GM18505 (cell line): ENCODE measurements around the gene ICOSLG.
A peak's percentile ranks its signal among the peaks of the same experiment; 100 is the strongest.
"Not testable (repeated sequence)": the region's sequence is repeated elsewhere in the genome, so short reads cannot be mapped to it uniquely, and the experiment has no call there.

ENCODE experiments used
- ATAC-seq: cut with Tn5 transposase; IDR thresholded peaks from one replicate; pipeline ENCODE4 v1.9.1; 2021; ENCODE audit not compliant: unreplicated experiment
- POLR2A ChIP-seq: IDR thresholded peaks from 4 replicates; pipeline ENCODE4 v1.6.1; 2011; ENCODE audit warnings: borderline replicate concordance; ENCODE audit not compliant: insufficient read depth, insufficient read length; ENCODE audit errors: extremely low read depth

ICOSLG gene

GRCh38 chr21:44207860-44208646 is 32.7 kb downstream of the ICOSLG start:
- not testable (repeated sequence) for ATAC-seq

- ATAC-seq = peak; percentile 54
These were observed 33.8 kb downstream of the ICOSLG start for GRCh38 chr21:44206698-44207676.

- not testable (repeated sequence) for ATAC-seq
These were observed 34.6 kb downstream of the ICOSLG start for GRCh38 chr21:44206187-44206586.

GRCh38 chr21:44202590-44203299 is 38.0 kb downstream of the ICOSLG start:
- ATAC-seq = not testable (repeated sequence)

GRCh38 chr21:44199997-44200396 is 40.7 kb downstream of the ICOSLG start:
- not testable (repeated sequence) for ATAC-seq

GRCh38 chr21:44199448-44199847 is 41.3 kb downstream of the ICOSLG start:
- no peak for ATAC-seq
- TF ChIP-seq POLR2A = no peak

GRCh38 chr21:44197156-44197516 is 43.6 kb downstream of the ICOSLG start:
- not testable (repeated sequence) for ATAC-seq

- ATAC-seq = not testable (repeated sequence)
These were observed 44.3 kb downstream of the ICOSLG start for GRCh38 chr21:44196212-44197155.

- ATAC-seq = not testable (repeated sequence)
These were observed 45.9 kb downstream of the ICOSLG start for GRCh38 chr21:44194888-44195287.

GRCh38 chr21:44194451-44194850 is 46.3 kb downstream of the ICOSLG start:
- ATAC-seq = not testable (repeated sequence)

GRCh38 chr21:44193108-44193507 is 47.6 kb downstream of the ICOSLG start:
- not testable (repeated sequence) for ATAC-seq

- ATAC-seq = not testable (repeated sequence)
These were observed 50.1 kb downstream of the ICOSLG start for GRCh38 chr21:44190349-44191271.

- ATAC-seq = not testable (repeated sequence)
These were observed 55.9 kb downstream of the ICOSLG start for GRCh38 chr21:44184862-44185261.

- ATAC-seq = not testable (repeated sequence)
These were observed 58.5 kb downstream of the ICOSLG start for GRCh38 chr21:44182202-44182601.

- ATAC-seq = not testable (repeated sequence)
These were observed 59.2 kb downstream of the ICOSLG start for GRCh38 chr21:44181506-44181905.

GRCh38 chr21:44176127-44176526 is 64.6 kb downstream of the ICOSLG start:
- ATAC-seq = not testable (repeated sequence)

- not testable (repeated sequence) for ATAC-seq
These were observed 65.6 kb downstream of the ICOSLG start for GRCh38 chr21:44175189-44175588.
